Measurements from ENCODE around the gene ADCY3. TPM values are rescaled to one million over a fixed set of nuclear protein-coding genes. Genes with fewer than 3 reads are reported as not detected.

The ADCY3 gene
- total and polyA plus RNA-seq, 2 of the 4 experiments (the other 2 are of a cell fraction): 17.4 to 46.1 TPM

DNA sequence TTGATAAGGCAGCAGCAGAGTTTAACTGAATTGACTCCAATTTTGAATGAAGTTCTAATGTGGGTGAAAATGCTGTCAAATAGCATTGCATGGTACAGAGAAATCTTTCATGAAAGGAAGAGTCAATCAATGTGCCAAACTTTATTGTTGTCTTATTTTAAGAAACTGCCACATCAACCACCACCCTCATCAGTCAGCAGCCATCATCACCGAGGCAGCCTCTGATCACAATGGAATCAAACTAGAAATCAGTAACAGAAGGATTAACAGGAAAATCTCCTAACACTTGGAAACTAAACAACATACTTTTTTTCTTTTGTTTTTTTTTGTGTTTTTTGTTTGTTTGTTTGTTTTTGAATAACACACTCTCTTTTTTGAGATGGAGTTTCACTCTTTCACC lies 41.9 kb upstream of the ADCY3 start:
- DNase-seq (no peak), ATAC-seq (ENCODE audit: low read depth) (no peak)
- Histone ChIP-seq H3K4ac (ENCODE audit: low read depth, low read length) (no peak overlapping the region), H4K5ac (ENCODE audit: low read depth, low read length) (no peak overlapping the region), H2BK15ac (ENCODE audit: low read depth, low read length) (no peak overlapping the region), H3K18ac (ENCODE audit: low read depth, low read length) (no peak overlapping the region), H3K56ac (ENCODE audit: extremely low read depth, insufficient read depth, low read length) (no peak overlapping the region), H3K27me3 (ENCODE audit: control insufficient read depth, insufficient read depth, low read length) (no peaks in the 10 kb centered on the region), H4K20me1 (ENCODE audit: insufficient read depth, low read length) (no peaks in the 10 kb centered on the region), H3K4me2 (ENCODE audit: low read depth, low read length) (no peak overlapping the region), H2AK5ac (ENCODE audit: low read depth, low read length) (no peak overlapping the region), H3K79me1 (ENCODE audit: low read depth in 1 of 2, low read length in 2 of 2) (0 out of 4 replicates have a peak, but pooled peaks cover 0 to 3% of the 10 kb centered on the region in 2 experiments), H3K27ac (ENCODE audit: insufficient read depth, low read length) (no peak overlapping the region), H4K91ac (ENCODE audit: insufficient read depth, low read depth, low read length) (no peak overlapping the region), H2AFZ (replicated peaks; ENCODE audit: low read length, poor library complexity) (no peak overlapping the region), H3K9me1 (ENCODE audit: insufficient read depth, low read length) (0 out of 2 replicates have a peak, but pooled peaks cover 2% of the 10 kb centered on the region), H3K4me1 (ENCODE audit: control insufficient read depth, insufficient read depth, low read length) (no peaks in the 10 kb centered on the region), H2BK20ac (ENCODE audit: low read depth, low read length) (no peak overlapping the region), H2AK9ac (replicated peaks; ENCODE audit: low read depth, low read length, poor library complexity) (no peak overlapping the region), H3K14ac (replicated peaks; ENCODE audit: low read depth, low read length) (no peak overlapping the region), H3K23ac (ENCODE audit: low read depth, low read length) (no peak overlapping the region), H3K4me3 (ENCODE audit: insufficient read depth, low read depth, low read length) (no peak overlapping the region), H2BK5ac (ENCODE audit: low read depth, low read length, poor library complexity, severe bottlenecking) (no peak overlapping the region), H3K9ac (ENCODE audit: low read depth, low read length) (no peak overlapping the region), H2BK120ac (ENCODE audit: low read depth, low read length) (no peak overlapping the region), H3K9me3 (ENCODE audit: control insufficient read depth, insufficient read depth, low read length) (no peaks in the 10 kb centered on the region), H3K36me3 (ENCODE audit: control insufficient read depth, insufficient read depth, low read length) (peaks cover 14% of the 10 kb centered on the region), H4K8ac (ENCODE audit: low read depth in 2 of 2, low read length in 2 of 2) (no peak overlapping the region)
- TF ChIP-seq MXI1 (IDR thresholded peaks at IDR 0.05; ENCODE audit: borderline replicate concordance, low read depth, low read length) (no peak), RFX5 (IDR thresholded peaks at IDR 0.05; ENCODE audit: low read depth, low read length) (no peak), FOS (IDR thresholded peaks at IDR 0.05; ENCODE audit: low read depth, low read length) (no peak)
- TF ChIP-seq, protein P1, sequence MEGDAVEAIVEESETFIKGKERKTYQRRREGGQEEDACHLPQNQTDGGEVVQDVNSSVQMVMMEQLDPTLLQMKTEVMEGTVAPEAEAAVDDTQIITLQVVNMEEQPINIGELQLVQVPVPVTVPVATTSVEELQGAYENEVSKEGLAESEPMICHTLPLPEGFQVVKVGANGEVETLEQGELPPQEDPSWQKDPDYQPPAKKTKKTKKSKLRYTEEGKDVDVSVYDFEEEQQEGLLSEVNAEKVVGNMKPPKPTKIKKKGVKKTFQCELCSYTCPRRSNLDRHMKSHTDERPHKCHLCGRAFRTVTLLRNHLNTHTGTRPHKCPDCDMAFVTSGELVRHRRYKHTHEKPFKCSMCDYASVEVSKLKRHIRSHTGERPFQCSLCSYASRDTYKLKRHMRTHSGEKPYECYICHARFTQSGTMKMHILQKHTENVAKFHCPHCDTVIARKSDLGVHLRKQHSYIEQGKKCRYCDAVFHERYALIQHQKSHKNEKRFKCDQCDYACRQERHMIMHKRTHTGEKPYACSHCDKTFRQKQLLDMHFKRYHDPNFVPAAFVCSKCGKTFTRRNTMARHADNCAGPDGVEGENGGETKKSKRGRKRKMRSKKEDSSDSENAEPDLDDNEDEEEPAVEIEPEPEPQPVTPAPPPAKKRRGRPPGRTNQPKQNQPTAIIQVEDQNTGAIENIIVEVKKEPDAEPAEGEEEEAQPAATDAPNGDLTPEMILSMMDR (conservative IDR thresholded peaks at IDR 0.05; ENCODE audit: low read depth, low read length): no peak
- CTCF ChIA-PET: no interaction called here
- dilution Hi-C loops (cut with HindIII; ENCODE audit: low sequenced_read_pairs, unreplicated experiment): no loop called here
- in situ Hi-C loops (cut with MboI; ENCODE audit: low sequenced_read_pairs): no loop called here
- POLR2A ChIA-PET (ENCODE audit: unreplicated experiment): interaction anchor here (0.8 kb wide), 1 partner anchor 879 kb away, joined by 7 read pairs; no protein-coding TSS in a partner anchor
- intact Hi-C loops (cut with micrococcal nuclease): no loop called here
- no TSS peak for BruUV-seq (replicated peaks)
- WGBS, 2 experiments (ENCODE audit: extremely low coverage in 2 of 2, insufficient read length in 1 of 2): no CpG with 5 or more reads among the region's 1 CpG

All from IMR-90 (cell line).